Kidney (tissue), 14 donors: ENCODE measurements around the gene AGTR1. TPM values are rescaled to one million over a fixed set of nuclear protein-coding genes. Genes with fewer than 3 reads are reported as not detected.

Experiments
- DNase-seq, 5 donors: peaks; one replicate each; pipeline ENCODE4 v3.0.0-alpha.2; 2013 to 2020
- FAIRE-seq: peaks from 2 replicates; lab custom pipeline; 2012; peaks lifted over from hg19 to GRCh38; lab: Jason Lieb, UNC
- H3K27ac ChIP-seq, 2 donors: one replicate each; pipeline ENCODE4 v1.7.0; 2013; ENCODE audit warnings: low read depth in 2 of 2, low read length in 2 of 2, inconsistent platforms in 1 of 2
- H3K27me3 ChIP-seq: one replicate; pipeline ENCODE4 v1.7.1; 2013; ENCODE audit warnings: low read length, inconsistent platforms; ENCODE audit not compliant: control insufficient read depth, insufficient read depth
- H3K36me3 ChIP-seq, 3 donors: one replicate each; pipeline versions ENCODE4 v1.7.0 to v1.7.1; 2013; ENCODE audit warnings: low read length in 3 of 3, control low read depth in 1 of 3, inconsistent platforms in 1 of 3; ENCODE audit not compliant: insufficient read depth in 3 of 3, control insufficient read depth in 2 of 3
- H3K4me1 ChIP-seq, 3 donors: one replicate each; pipeline versions ENCODE4 v1.7.0 to v1.7.1; 2013; ENCODE audit warnings: low read length in 3 of 3, inconsistent platforms in 1 of 3, low read depth in 1 of 3; ENCODE audit not compliant: control insufficient read depth in 2 of 3, insufficient read depth in 2 of 3
- H3K4me3 ChIP-seq, 3 donors: one replicate each; pipeline versions ENCODE4 v1.7.0 to v1.8.1; 2013; ENCODE audit warnings: low read length in 3 of 3, control low read depth in 1 of 3, inconsistent platforms in 1 of 3
- H3K9ac ChIP-seq, 3 donors: one replicate each; pipeline versions ENCODE4 v1.7.0 to v1.7.1; 2013; ENCODE audit warnings: low read length in 3 of 3, control low read depth in 1 of 3, inconsistent platforms in 1 of 3
- H3K9me3 ChIP-seq, 3 donors: one replicate each; pipeline versions ENCODE4 v1.7.0 to v1.7.1; 2013; ENCODE audit warnings: low read length in 3 of 3, control low read depth in 1 of 3, inconsistent platforms in 1 of 3; ENCODE audit not compliant: control insufficient read depth in 2 of 3, insufficient read depth in 1 of 3
- CTCF ChIP-seq: IDR thresholded peaks from 3 replicates; pipeline ENCODE4 v1.5.1; 2012; ENCODE audit warnings: mild to moderate bottlenecking, moderate library complexity, borderline replicate concordance; ENCODE audit not compliant: insufficient read depth; ENCODE audit errors: extremely low read depth
- intact Hi-C: fragments of 100-400 bp; cut with DNase I; formaldehyde crosslinking; loops from one replicate; pipeline ENCODE4 v1.11.1; 2022
- polyA plus RNA-seq: library from polyadenylated mRNA; stranded (reverse); fragments of 350-450 nt; fragmentation: Illumina TruSeq; extraction: RNeasy Lipid Tissue Mini Kit (QIAGEN cat#74804); gene quantifications from one replicate; pipeline ENCODE4 v1.2.3, GENCODE V29; 2014; ENCODE audit warnings: low read depth, low replicate concordance; ENCODE audit not compliant: insufficient read depth
- total RNA-seq: library from RNA; stranded (reverse); fragmentation: NEBNext Ultra II Directional; extraction: Animal tissue kit (Norgen Biotek cat#: 25700); gene quantifications from one replicate; pipeline ENCODE4 v1.2.1, GENCODE V29; 2021
- donor health status: control.
- donor health status: control.
- donor health status: control.
- donor health status: control.
- donor health status: control.
- donor health status: DM: yes; HTN: yes; CAD: no.
- donor health status: Normal renal cell carcinoma (clear cell type).

Gene AGTR1
- total and polyA plus RNA-seq, 2 donors from 2014 or later = 5.6 to 14.8 TPM

DNA sequence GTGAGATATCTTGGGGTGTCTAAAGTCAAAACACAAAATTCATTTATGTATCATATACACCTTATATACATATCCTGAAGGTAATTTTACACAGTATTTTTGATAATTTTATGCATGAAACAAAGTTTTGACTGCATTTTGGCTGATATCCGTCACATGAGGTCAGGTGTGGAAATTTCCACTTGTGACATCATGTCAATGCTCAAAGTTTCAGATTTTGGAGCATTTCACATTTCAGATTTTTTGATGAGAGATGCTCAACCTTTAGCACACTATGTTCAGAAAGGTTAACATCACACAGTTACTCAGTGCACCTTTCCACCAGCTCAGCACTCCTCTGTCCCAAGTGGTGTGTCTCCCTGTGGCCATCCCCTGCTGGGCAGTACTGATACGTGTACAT lies 92.2 kb downstream of the AGTR1 start:
- H3K9ac ChIP-seq = no peak overlapping the region
- no peak for DNase-seq
- no peaks in the 10 kb centered on the region for H3K36me3 ChIP-seq
- intact Hi-C loops = no loop called here
- no peaks in the 10 kb centered on the region for H3K9me3 ChIP-seq
- H3K27me3 ChIP-seq = no peaks in the 10 kb centered on the region
- no peak for FAIRE-seq
- no peak for TF ChIP-seq CTCF
- H3K4me3 ChIP-seq = no peak overlapping the region
- H3K27ac ChIP-seq = no peak overlapping the region
- no peaks in the 10 kb centered on the region for H3K4me1 ChIP-seq

GRCh38 chr3:148790370-148790769 lies 92.7 kb downstream of the AGTR1 start:
- Histone ChIP-seq H3K4me3 (no peak overlapping the region), H3K27me3 (no peaks in the 10 kb centered on the region), H3K9ac (no peak overlapping the region), H3K27ac (no peak overlapping the region), H3K4me1 (no peaks in the 10 kb centered on the region), H3K36me3 (no peaks in the 10 kb centered on the region), H3K9me3 (no peaks in the 10 kb centered on the region)
- DNase-seq (no peak), FAIRE-seq (no peak)
- TF ChIP-seq CTCF = no peak
- intact Hi-C loops = no loop called here

DNA sequence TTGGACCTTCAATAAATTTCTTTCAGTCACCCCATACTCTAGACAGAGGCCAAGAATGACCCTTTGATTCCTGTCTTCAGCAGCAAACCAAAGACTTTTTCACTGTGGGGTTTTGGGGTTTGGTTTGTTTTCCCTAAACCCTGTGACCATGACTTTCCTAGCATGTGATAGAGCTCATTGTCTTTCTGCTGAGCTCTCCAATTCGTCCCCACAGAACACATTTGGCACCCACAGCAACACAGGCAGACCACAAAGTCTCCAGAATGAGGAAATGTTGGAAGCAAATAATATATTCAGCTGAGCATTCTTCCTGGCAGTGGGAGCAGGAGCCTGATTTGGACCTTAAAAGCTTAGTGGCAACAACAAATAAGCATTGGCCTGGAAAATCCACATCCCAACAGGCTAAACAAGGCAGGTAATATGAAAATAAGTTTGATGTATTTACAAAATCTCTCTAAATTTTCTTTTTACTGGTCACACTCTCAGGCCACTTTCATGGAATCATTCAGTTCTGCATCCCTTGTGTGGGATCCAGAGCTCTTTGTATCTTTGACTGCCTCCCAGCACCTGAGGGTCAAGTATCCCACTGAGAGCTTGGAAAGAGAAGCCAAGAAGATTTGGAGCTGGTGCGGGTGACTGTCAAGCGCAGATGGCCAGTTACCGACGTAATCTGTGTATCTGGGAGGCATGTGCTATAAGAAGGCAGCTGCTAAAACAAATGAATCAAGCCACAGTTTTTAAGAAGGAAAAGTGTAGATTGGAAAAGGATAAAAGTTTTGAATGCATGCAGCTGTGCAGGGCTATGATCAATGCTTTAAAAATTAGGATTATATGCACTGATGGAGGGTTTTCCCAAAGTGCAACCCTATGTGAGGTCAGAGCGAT lies 93.4 kb downstream of the AGTR1 start:
- Histone ChIP-seq H3K9ac (no peak overlapping the region), H3K36me3 (no peaks in the 10 kb centered on the region), H3K4me3 (no peak overlapping the region), H3K27me3 (no peaks in the 10 kb centered on the region), H3K27ac (no peak overlapping the region), H3K9me3 (no peaks in the 10 kb centered on the region), H3K4me1 (no peaks in the 10 kb centered on the region)
- no peak for TF ChIP-seq CTCF
- DNase-seq (peak in 2 of 5 donors; percentile 3 to 28), FAIRE-seq (no peak)
- intact Hi-C loops = no loop called here
